Thoracic aorta (tissue), 2 donors: Measurements from ENCODE around the gene TMEM108. TPM values are rescaled to one million over a fixed set of nuclear protein-coding genes. Genes with fewer than 3 reads are reported as not detected.

ENCODE experiments used
- ATAC-seq: fragments of 150-250 bp; one replicate; pipeline ENCODE4 v1.8.0; 2017; ENCODE audit warnings: low read depth; ENCODE audit not compliant: insufficient number of reproducible peaks, low FRiP score
- DNase-seq: peaks from one replicate; pipeline ENCODE4 v3.0.0-alpha.2; 2020; ENCODE audit warnings: low spot score
- H3K27ac ChIP-seq, 2 donors: fragments of 200-600 bp; sonication (generic); 1 replicate in 1 of 2; 2 replicates in 1 of 2; pipeline ENCODE4 v1.5.1; 2016; ENCODE audit warnings: mild to moderate bottlenecking in 2 of 2, moderate library complexity in 2 of 2
- H3K27me3 ChIP-seq: fragments of 200-600 bp; sonication (generic); replicated peaks from 2 replicates; pipeline ENCODE4 v1.6.0; 2016; ENCODE audit warnings: mild to moderate bottlenecking; ENCODE audit not compliant: insufficient read depth
- H3K36me3 ChIP-seq: fragments of 200-600 bp; sonication (generic); one replicate; pipeline ENCODE4 v1.5.1; 2016
- H3K4me1 ChIP-seq, 2 donors: fragments of 200-600 bp; sonication (generic); 1 replicate in 1 of 2; 2 replicates in 1 of 2; pipeline versions ENCODE4 v1.5.1 to v1.6.0; 2016; ENCODE audit warnings: low read depth in 2 of 2, mild to moderate bottlenecking in 1 of 2; ENCODE audit not compliant: control insufficient read depth in 1 of 2
- H3K4me3 ChIP-seq: fragments of 200-600 bp; sonication (generic); 2 replicates; pipeline ENCODE4 v1.5.1; 2016; ENCODE audit warnings: mild to moderate bottlenecking
- H3K9me3 ChIP-seq: fragments of 200-600 bp; sonication (generic); 2 replicates; pipeline ENCODE4 v1.5.1; 2016
- total RNA-seq, 2 donors: library from RNA; depleted of rRNA; stranded (reverse); fragments of >200 nt; gene quantifications; one replicate each; pipeline versions ENCODE4 v1.1.0 to v1.2.3, GENCODE V29; 2016
- TF ChIP-seq, protein P1 (sequence below): fragments of 200-600 bp; sonication (generic); IDR thresholded peaks from one replicate; pipeline ENCODE4 v1.5.1; 2019; ENCODE audit warnings: antibody characterized with exemption

Gene TMEM108
- total RNA-seq, 2 donors from 2014 or later: 0.28 to 0.41 TPM

DNA sequence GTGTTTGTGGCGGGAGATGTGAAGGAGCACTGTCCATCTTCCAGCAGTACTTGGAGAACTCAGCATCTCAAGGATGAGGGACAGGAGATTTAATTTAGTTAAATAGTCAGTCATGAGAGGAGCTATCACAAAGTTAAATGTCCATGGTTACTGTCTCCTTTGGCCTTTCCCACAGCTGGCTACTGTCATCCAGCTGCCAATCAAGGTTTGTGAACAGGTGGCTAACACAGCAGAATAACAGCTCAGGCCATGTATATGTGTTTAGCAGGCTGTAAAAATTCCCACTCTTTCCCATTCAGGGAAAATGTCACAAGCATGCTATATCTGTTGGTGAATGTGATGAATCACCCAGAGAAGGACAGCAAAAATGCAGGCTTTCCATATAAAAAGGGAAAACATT is 120.5 kb downstream of the TMEM108 start:
- Histone ChIP-seq H3K27me3 (no peaks in the 10 kb centered on the region), H3K4me1 (peaks cover 0 to 3% of the 10 kb centered on the region in 2 donors), H3K4me3 (no peak overlapping the region), H3K27ac (no peak overlapping the region), H3K9me3 (no peaks in the 10 kb centered on the region), H3K36me3 (no peaks in the 10 kb centered on the region)
- no peak for DNase-seq
- no peak for ATAC-seq
- TF ChIP-seq, protein P1, sequence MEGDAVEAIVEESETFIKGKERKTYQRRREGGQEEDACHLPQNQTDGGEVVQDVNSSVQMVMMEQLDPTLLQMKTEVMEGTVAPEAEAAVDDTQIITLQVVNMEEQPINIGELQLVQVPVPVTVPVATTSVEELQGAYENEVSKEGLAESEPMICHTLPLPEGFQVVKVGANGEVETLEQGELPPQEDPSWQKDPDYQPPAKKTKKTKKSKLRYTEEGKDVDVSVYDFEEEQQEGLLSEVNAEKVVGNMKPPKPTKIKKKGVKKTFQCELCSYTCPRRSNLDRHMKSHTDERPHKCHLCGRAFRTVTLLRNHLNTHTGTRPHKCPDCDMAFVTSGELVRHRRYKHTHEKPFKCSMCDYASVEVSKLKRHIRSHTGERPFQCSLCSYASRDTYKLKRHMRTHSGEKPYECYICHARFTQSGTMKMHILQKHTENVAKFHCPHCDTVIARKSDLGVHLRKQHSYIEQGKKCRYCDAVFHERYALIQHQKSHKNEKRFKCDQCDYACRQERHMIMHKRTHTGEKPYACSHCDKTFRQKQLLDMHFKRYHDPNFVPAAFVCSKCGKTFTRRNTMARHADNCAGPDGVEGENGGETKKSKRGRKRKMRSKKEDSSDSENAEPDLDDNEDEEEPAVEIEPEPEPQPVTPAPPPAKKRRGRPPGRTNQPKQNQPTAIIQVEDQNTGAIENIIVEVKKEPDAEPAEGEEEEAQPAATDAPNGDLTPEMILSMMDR: no peak

DNA sequence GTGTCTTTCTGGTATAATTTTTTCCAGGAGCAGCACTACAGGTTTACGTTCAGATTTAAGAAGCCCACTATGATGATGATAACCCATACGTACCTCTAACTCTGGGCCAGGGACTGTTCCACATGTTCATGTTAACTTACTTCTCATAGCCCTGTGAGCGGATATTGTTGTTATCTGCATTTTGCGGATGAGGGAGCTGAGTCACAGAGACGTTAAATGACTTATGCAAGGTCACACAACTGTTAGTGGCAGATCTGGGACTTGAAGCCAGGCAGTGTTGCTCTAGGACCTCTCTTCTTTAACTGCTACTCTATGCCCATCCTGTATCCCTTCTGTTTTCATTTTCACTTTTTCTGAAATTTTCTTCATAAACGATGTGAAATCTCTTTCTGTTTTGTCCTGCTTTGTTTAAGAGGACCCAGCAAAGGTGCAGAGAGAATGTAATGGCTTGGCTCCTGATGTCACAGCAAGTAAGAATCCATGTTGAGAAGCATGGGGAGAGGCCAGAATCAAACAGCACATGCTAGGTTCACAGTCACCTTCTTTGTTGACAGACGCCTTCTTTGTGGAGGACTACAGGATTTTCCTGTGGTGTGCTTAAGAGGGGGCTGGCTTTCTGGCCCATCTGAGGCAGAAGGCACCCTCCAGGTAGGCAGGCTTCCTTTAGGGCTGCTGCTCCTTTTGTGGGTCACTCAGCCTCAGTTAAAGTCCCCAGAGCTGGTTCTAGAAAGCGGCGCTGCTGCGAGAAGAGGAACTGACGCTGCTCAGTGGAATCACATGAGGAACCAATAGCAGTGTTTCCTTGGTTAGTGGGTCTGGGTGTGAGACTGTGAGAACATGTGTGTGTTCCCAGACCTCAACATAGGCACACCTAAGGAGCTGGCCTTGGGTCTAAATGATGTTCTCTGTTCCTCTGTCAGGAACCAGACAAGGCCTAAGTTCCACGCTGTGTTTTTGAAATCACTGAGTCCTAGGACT is 121.6 kb downstream of the TMEM108 start:
- no peak overlapping the region for H3K27ac ChIP-seq
- H3K27me3 ChIP-seq: no peaks in the 10 kb centered on the region
- H3K36me3 ChIP-seq: no peaks in the 10 kb centered on the region
- TF ChIP-seq, protein P1: no peak
- H3K4me1 ChIP-seq: peaks cover 0 to 3% of the 10 kb centered on the region in 2 donors
- no peaks in the 10 kb centered on the region for H3K9me3 ChIP-seq
- DNase-seq (no peak), ATAC-seq (no peak)
- no peak overlapping the region for H3K4me3 ChIP-seq

DNA sequence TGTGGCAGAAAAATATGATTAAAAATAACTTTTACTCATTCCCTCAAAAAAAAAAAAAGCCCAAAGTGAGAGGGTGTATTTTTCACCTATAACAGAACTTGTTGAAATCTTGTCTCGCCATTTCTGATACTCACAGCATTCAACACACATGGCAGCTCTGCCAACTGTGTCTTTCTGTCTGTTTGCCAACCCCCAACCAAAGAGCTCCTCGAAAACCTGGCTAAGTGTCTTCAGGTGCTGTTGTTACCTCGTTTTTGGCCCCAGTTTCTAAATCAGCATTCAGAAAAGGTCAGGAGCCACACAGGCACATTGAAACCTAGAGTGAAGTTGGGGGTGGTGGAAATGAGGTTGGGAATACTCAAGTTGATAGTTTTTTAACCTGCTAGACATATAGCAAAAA is 123.5 kb downstream of the TMEM108 start:
- Histone ChIP-seq H3K36me3 (no peaks in the 10 kb centered on the region), H3K4me3 (no peak overlapping the region), H3K9me3 (no peaks in the 10 kb centered on the region), H3K27me3 (no peaks in the 10 kb centered on the region), H3K4me1 (peaks cover 0 to 3% of the 10 kb centered on the region in 2 donors), H3K27ac (no peak overlapping the region)
- ATAC-seq: no peak
- TF ChIP-seq, protein P1: no peak
- no peak for DNase-seq

DNA sequence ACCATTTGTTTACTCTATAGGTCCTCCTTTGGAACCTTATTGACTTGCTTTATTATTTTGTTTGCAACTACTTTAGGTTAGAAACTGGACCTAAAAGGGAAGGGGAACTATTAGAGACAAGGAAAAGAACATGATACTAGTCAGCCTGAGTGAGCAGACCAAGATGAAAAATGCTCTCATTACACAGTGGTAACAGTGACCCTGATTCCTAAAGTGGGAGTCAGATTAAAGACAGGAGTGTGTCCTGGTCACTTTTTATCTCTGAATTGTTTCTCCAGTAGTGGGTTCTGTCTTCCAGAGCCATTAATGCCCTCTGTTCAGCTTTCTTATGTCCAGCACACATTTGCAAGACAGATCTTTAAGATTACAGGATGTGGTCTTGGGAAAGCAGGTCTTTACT is 124.1 kb downstream of the TMEM108 start:
- H3K9me3 ChIP-seq: no peaks in the 10 kb centered on the region
- ATAC-seq (no peak), DNase-seq (no peak)
- TF ChIP-seq, protein P1: no peak
- no peaks in the 10 kb centered on the region for H3K36me3 ChIP-seq
- peaks cover 0 to 3% of the 10 kb centered on the region in 2 donors for H3K4me1 ChIP-seq
- no peak overlapping the region for H3K4me3 ChIP-seq
- no peak overlapping the region for H3K27ac ChIP-seq
- H3K27me3 ChIP-seq: no peaks in the 10 kb centered on the region

DNA sequence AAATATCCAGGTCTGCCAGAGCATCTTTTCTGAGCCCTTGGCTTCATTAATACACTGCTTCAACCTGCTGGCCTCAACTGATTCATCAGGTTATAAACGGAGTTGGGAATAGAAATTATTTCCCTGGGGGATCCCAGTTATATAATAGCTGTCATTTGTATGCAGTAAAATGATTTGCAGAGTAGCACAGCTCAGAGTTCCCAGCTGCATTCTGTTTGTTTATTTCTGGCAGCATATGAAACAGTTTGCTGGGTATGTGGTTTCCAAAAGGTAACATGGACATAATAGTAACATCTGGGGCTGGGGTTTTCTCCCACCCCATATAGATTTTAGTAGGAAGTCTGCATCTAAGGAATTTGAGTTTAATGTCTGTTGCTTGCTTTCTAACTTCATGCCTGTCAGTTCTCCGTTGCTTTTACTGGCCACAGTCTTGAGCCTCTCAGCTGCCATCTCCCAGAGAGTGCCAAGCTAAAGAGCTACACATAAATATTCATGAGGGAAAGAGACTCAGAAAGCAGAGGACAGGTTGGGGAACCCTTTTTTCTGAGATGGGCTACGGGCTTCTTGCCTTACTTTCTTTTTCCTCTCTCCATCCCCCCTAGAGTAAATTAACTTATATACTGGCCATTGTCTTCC is 124.6 kb downstream of the TMEM108 start:
- Histone ChIP-seq H3K4me1 (peaks cover 0 to 3% of the 10 kb centered on the region in 2 donors), H3K27ac (no peak overlapping the region), H3K4me3 (no peak overlapping the region), H3K36me3 (no peaks in the 10 kb centered on the region), H3K9me3 (no peaks in the 10 kb centered on the region), H3K27me3 (no peaks in the 10 kb centered on the region)
- TF ChIP-seq, protein P1: no peak
- ATAC-seq (no peak), DNase-seq (no peak)
